Endodermal cell (in vitro differentiated cells): ENCODE results near the gene ILF3. TPM values are rescaled to one million over a fixed set of nuclear protein-coding genes. Genes with fewer than 3 reads are reported as not detected.

Experiments used
- DNase-seq: peaks from one replicate; pipeline ENCODE4 v3.0.0-alpha.2; 2017
- H3K27ac ChIP-seq: 2 replicates; pipeline ENCODE4 v1.5.1; 2013; ENCODE audit warnings: mild to moderate bottlenecking, low read depth, low read length, moderate library complexity
- H3K27me3 ChIP-seq: 2 replicates; pipeline ENCODE4 v1.6.1; 2013; ENCODE audit warnings: mild to moderate bottlenecking, low read length, moderate library complexity; ENCODE audit not compliant: insufficient read depth, control insufficient read depth, poor library complexity, severe bottlenecking
- H3K36me3 ChIP-seq: 2 replicates; pipeline ENCODE4 v1.7.0; 2013; ENCODE audit warnings: mild to moderate bottlenecking, low read length, moderate library complexity; ENCODE audit not compliant: control insufficient read depth, insufficient read depth
- H3K4me1 ChIP-seq: one replicate; pipeline ENCODE4 v1.7.0; 2013; ENCODE audit warnings: low read length; ENCODE audit not compliant: control insufficient read depth, insufficient read depth
- H3K4me3 ChIP-seq: 2 replicates; pipeline ENCODE4 v1.5.1; 2013; ENCODE audit warnings: mild to moderate bottlenecking, low read length, moderate library complexity
- H3K9ac ChIP-seq: 2 replicates; pipeline ENCODE4 v1.6.1; 2013; ENCODE audit warnings: mild to moderate bottlenecking, low read length, moderate library complexity; ENCODE audit not compliant: poor library complexity, severe bottlenecking; ENCODE audit errors: extremely low read depth
- H3K9me3 ChIP-seq: 2 replicates; pipeline ENCODE4 v1.6.1; 2013; ENCODE audit warnings: mild to moderate bottlenecking, low read length, moderate library complexity; ENCODE audit not compliant: control insufficient read depth
- H3K27ac Mint-ChIP-seq: 2 replicates; pipeline ENCODE4 v1.8.0; 2020; ENCODE audit warnings: mixed read lengths
- H3K27me3 Mint-ChIP-seq: 2 replicates; pipeline ENCODE4 v1.8.0; 2021; ENCODE audit warnings: mild to moderate bottlenecking, mixed read lengths; ENCODE audit not compliant: insufficient read depth
- H3K36me3 Mint-ChIP-seq: 2 replicates; pipeline ENCODE4 v1.8.0; 2020; ENCODE audit warnings: low read depth, mixed read lengths
- H3K4me1 Mint-ChIP-seq: 2 replicates; pipeline ENCODE4 v1.8.0; 2020; ENCODE audit warnings: mixed read lengths
- H3K4me3 Mint-ChIP-seq: 2 replicates; pipeline ENCODE4 v1.8.0; 2020; ENCODE audit warnings: mild to moderate bottlenecking, moderate library complexity, mixed read lengths
- H3K9me3 Mint-ChIP-seq: 2 replicates; pipeline ENCODE4 v1.8.0; 2020; ENCODE audit warnings: mild to moderate bottlenecking, mixed read lengths
- CTCF ChIP-seq: fragments of 200-600 bp; sonication (generic); conservative IDR thresholded peaks from 2 replicates; pipeline ENCODE4 v1.5.0; 2021; ENCODE audit warnings: antibody characterized with exemption, mild to moderate bottlenecking
- WGBS, 2 experiments: methylation state at CpG; one replicate each; pipeline versions ENCODE4 v1.1.5 to v1.1.7; 2013; ENCODE audit warnings: missing lambda C conversion rate in 2 of 2, mixed read lengths in 1 of 2; ENCODE audit not compliant: insufficient coverage in 1 of 2, insufficient read length in 1 of 2; 5-methylcytosine and 5-hydroxymethylcytosine counted together
- total RNA-seq, 2 donors: library from RNA; stranded (reverse); fragmentation: NEBNext Ultra II Directional in 1 of 2; extraction: Animal tissue kit (Norgen Biotek cat#: 25700) in 1 of 2; gene quantifications; 2 replicates in 1 of 2; 3 replicates in 1 of 2; pipeline ENCODE4 v1.2.1, GENCODE V29; 2021

The ILF3 gene
- total RNA-seq, 2 donors from 2014 or later = 625 to 629 TPM

DNA sequence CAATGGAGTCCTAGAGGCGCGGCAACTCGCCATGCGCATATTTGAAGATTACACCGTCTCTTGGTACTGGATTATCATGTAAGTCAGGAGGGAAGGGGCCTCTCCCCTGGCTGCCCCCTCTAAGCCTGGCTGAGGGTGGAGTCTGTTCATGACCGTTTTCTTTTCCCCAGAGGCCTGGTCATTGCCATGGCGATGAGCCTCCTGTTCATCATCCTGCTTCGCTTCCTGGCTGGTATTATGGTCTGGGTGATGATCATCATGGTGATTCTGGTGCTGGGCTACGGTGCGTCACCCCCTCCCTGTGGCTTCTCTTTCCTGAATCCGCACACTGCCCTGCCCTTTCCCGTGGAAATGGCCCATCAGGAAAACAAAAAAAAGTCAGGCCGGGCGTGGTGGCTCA is 22.3 kb upstream of the ILF3 start:
- DNase-seq = no peak
- Histone ChIP-seq H3K36me3 (peaks cover 53% of the 10 kb centered on the region), H3K27me3 (no peaks in the 10 kb centered on the region), H3K9ac (no peak overlapping the region), H3K4me3 (no peak overlapping the region), H3K27ac (no peak overlapping the region), H3K9me3 (no peaks in the 10 kb centered on the region), H3K4me1 (no peaks in the 10 kb centered on the region)
- H3K4me3 Mint-ChIP-seq = no peak overlapping the region
- no peaks in the 10 kb centered on the region for H3K9me3 Mint-ChIP-seq
- 95% methylated on average over 4 to 14 of the region's 14 CpGs for WGBS, 2 experiments
- no peaks in the 10 kb centered on the region for H3K27me3 Mint-ChIP-seq
- peaks cover 65% of the 10 kb centered on the region for H3K36me3 Mint-ChIP-seq
- no peak overlapping the region for H3K27ac Mint-ChIP-seq
- H3K4me1 Mint-ChIP-seq = no peaks in the 10 kb centered on the region
- TF ChIP-seq CTCF = no peak

- no peaks in the 10 kb centered on the region for H3K9me3 ChIP-seq
- H3K27me3 ChIP-seq = no peaks in the 10 kb centered on the region
- H3K4me1 ChIP-seq = no peaks in the 10 kb centered on the region
- Mint-ChIP-seq H3K27ac (no peak overlapping the region), H3K4me1 (no peaks in the 10 kb centered on the region), H3K27me3 (no peaks in the 10 kb centered on the region), H3K36me3 (peaks cover 70% of the 10 kb centered on the region), H3K4me3 (no peak overlapping the region), H3K9me3 (no peaks in the 10 kb centered on the region)
- peaks cover 55% of the 10 kb centered on the region for H3K36me3 ChIP-seq
- no peak overlapping the region for H3K4me3 ChIP-seq
- H3K9ac ChIP-seq = no peak overlapping the region
- H3K27ac ChIP-seq = no peak overlapping the region
- 92 to 95% methylated on average over 6 to 7 of the region's 7 CpGs for WGBS, 2 experiments
- TF ChIP-seq CTCF = no peak
- DNase-seq = no peak
Measured at GRCh38 chr19:10634430-10634829, 19.7 kb upstream of the ILF3 start.

DNA sequence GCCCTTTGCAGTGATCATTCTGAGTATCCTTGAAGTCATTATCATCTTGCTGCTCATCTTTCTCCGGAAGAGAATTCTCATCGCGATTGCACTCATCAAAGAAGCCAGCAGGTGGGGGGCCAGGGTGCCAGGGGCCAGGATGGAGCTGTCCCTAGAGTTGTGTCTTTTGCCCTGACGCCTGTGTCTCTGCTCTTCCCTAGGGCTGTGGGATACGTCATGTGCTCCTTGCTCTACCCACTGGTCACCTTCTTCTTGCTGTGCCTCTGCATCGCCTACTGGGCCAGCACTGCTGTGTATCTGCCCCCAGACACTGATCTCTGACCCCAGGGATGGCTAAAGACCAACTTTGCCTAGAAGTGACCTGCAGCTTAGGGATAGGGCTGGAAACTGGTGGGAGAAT is 19.2 kb upstream of the ILF3 start:
- H3K36me3 Mint-ChIP-seq = peaks cover 71% of the 10 kb centered on the region
- no peak overlapping the region for H3K9ac ChIP-seq
- no peak overlapping the region for H3K27ac Mint-ChIP-seq
- no peaks in the 10 kb centered on the region for H3K27me3 Mint-ChIP-seq
- no peaks in the 10 kb centered on the region for H3K9me3 ChIP-seq
- H3K36me3 ChIP-seq = peaks cover 59% of the 10 kb centered on the region
- DNase-seq = no peak
- no peaks in the 10 kb centered on the region for H3K4me1 Mint-ChIP-seq
- no peak overlapping the region for H3K27ac ChIP-seq
- no peaks in the 10 kb centered on the region for H3K27me3 ChIP-seq
- no peak overlapping the region for H3K4me3 Mint-ChIP-seq
- H3K4me3 ChIP-seq = no peak overlapping the region
- no peaks in the 10 kb centered on the region for H3K4me1 ChIP-seq
- no peaks in the 10 kb centered on the region for H3K9me3 Mint-ChIP-seq
- peak; percentile 12 for TF ChIP-seq CTCF
- 94 to 95% methylated on average over 5 to 6 of the region's 6 CpGs for WGBS, 2 experiments
